ENCODE data around the gene RHBDF2. TPM values are rescaled to one million over a fixed set of nuclear protein-coding genes. Genes with fewer than 3 reads are reported as not detected.

RHBDF2 gene
- total RNA-seq, 1 donor from 2014 or later = 0.79 TPM

DNA sequence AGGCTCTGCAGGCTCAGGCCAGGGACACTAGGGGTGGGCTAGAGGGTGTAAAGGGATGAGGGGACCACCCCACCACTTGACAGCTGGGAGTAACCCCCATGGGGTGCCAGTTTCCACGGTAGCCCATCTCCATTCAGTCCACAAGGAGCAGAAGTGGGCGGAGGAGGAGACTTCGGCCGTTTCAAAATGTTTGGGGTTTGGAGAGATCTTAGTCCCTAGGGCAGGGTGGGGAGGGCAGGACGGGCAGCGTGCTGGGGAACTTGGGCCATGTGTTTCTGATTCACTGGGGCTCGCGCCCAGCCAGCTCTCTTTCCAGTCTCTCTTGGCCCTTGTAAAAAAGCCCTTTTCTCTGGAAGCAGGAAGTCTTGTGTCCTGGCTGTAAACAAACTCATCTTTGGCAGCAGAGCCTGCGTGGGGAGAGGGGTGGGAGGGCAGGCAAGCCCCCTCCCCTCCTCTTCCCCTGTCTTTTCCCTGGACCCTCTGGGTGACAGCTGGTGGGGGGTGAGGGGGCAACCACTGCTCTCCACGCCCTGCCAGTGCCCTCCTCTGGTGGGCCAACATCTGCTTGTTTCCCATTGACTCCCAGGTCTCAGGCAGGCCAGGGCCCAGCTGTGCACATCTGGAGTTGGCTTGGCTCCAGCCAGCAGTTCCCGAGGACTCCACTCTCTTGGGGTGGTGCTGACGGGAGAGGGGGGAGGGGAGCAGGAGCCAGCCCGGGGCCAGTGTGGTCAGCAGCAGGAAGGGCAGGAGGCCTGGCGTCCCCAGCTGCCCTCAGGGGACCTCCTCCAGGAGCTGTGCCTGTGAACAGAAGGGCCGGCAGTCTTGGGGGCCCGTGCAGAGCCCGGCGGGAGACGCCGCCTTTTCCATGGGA is 28.2 kb upstream of the RHBDF2 start:
- Mint-ChIP-seq H3K27ac (no peak overlapping the region), H3K36me3 (no peaks in the 10 kb centered on the region), H3K4me3 (no peak overlapping the region), H3K27me3 (ENCODE audit: insufficient read depth, low read depth) (peaks cover 17% of the 10 kb centered on the region), H3K9me3 (no peaks in the 10 kb centered on the region), H3K4me1 (peaks cover 37% of the 10 kb centered on the region)
- DNase-seq (ENCODE audit: low spot score) = peak; percentile 55
- Histone ChIP-seq H3K9me3 (ENCODE audit: low read depth) (no peaks in the 10 kb centered on the region), H3K4me3 (no peak overlapping the region), H3F3A (ENCODE audit: low read depth) (peaks cover 4% of the 10 kb centered on the region), H3K9ac (no peak overlapping the region), H3K79me2 (ENCODE audit: low read depth) (no peaks in the 10 kb centered on the region), H3K4me2 (no peak overlapping the region), H2AFZ (replicated peaks) (peak overlapping the region; percentile 28), H3K36me3 (no peaks in the 10 kb centered on the region), H3K4me1 (peaks cover 9% of the 10 kb centered on the region), H3K27ac (no peak overlapping the region), H3K27me3 (peaks cover 2% of the 10 kb centered on the region), H4K20me1 (ENCODE audit: low read depth) (no peaks in the 10 kb centered on the region)
- TF ChIP-seq EZH2phosphoT487 (IDR thresholded peaks at IDR 0.05) (no peak), CTCF (IDR thresholded peaks at IDR 0.05) (no peak), EZH2 (IDR thresholded peaks at IDR 0.05) (no peak)

- H3K4me1 Mint-ChIP-seq = peaks cover 37% of the 10 kb centered on the region
- Histone ChIP-seq H3K27ac (no peak overlapping the region), H3K9ac (no peak overlapping the region)
These were observed 27.5 kb upstream of the RHBDF2 start for GRCh38 chr17:76528528-76529223.

GRCh38 chr17:76528156-76528527 is 26.9 kb upstream of the RHBDF2 start:
- Mint-ChIP-seq H3K9me3 (no peaks in the 10 kb centered on the region), H3K27ac (peak overlapping the region; percentile 78), H3K4me3 (peak overlapping the region; percentile 46), H3K36me3 (no peaks in the 10 kb centered on the region), H3K4me1 (peaks cover 39% of the 10 kb centered on the region), H3K27me3 (ENCODE audit: insufficient read depth, low read depth) (peaks cover 19% of the 10 kb centered on the region)
- H3K27me3 ChIP-seq = peaks cover 9% of the 10 kb centered on the region
- DNase-seq (ENCODE audit: low spot score) = no peak
- peaks cover 4% of the 10 kb centered on the region for H3F3A ChIP-seq (ENCODE audit: low read depth)
- no peaks in the 10 kb centered on the region for H4K20me1 ChIP-seq (ENCODE audit: low read depth)
- no peak overlapping the region for H2AFZ ChIP-seq (replicated peaks)
- H3K9ac ChIP-seq = no peak overlapping the region
- no peaks in the 10 kb centered on the region for H3K9me3 ChIP-seq (ENCODE audit: low read depth)
- no peaks in the 10 kb centered on the region for H3K79me2 ChIP-seq (ENCODE audit: low read depth)
- H3K27ac ChIP-seq = no peak overlapping the region
- peaks cover 9% of the 10 kb centered on the region for H3K4me1 ChIP-seq
- H3K4me2 ChIP-seq = no peak overlapping the region
- no peaks in the 10 kb centered on the region for H3K36me3 ChIP-seq
- TF ChIP-seq EZH2 (IDR thresholded peaks at IDR 0.05) = no peak
- no peak for TF ChIP-seq CTCF (IDR thresholded peaks at IDR 0.05)
- no peak for TF ChIP-seq EZH2phosphoT487 (IDR thresholded peaks at IDR 0.05)
- no peak overlapping the region for H3K4me3 ChIP-seq

More at GRCh38 chr17:76528528-76529223, 27.5 kb upstream of the RHBDF2 start:
- no peaks in the 10 kb centered on the region for H3K9me3 ChIP-seq (ENCODE audit: low read depth)
- H3K4me1 ChIP-seq = peaks cover 9% of the 10 kb centered on the region
- no peak overlapping the region for H2AFZ ChIP-seq (replicated peaks)
- no peaks in the 10 kb centered on the region for H3K36me3 Mint-ChIP-seq
- no peak overlapping the region for H3K4me3 Mint-ChIP-seq
- no peak for DNase-seq (ENCODE audit: low spot score)
- H3K36me3 ChIP-seq = no peaks in the 10 kb centered on the region
- no peaks in the 10 kb centered on the region for H3K9me3 Mint-ChIP-seq
- H3K4me2 ChIP-seq = no peak overlapping the region
- peaks cover 4% of the 10 kb centered on the region for H3F3A ChIP-seq (ENCODE audit: low read depth)
- H4K20me1 ChIP-seq (ENCODE audit: low read depth) = no peaks in the 10 kb centered on the region
- TF ChIP-seq CTCF (IDR thresholded peaks at IDR 0.05) = no peak
- no peak for TF ChIP-seq EZH2phosphoT487 (IDR thresholded peaks at IDR 0.05)
- no peak for TF ChIP-seq EZH2 (IDR thresholded peaks at IDR 0.05)
- H3K79me2 ChIP-seq (ENCODE audit: low read depth) = no peaks in the 10 kb centered on the region
- H3K4me3 ChIP-seq = no peak overlapping the region
- no peak overlapping the region for H3K27ac Mint-ChIP-seq
- peaks cover 17% of the 10 kb centered on the region for H3K27me3 Mint-ChIP-seq (ENCODE audit: insufficient read depth, low read depth)
- peaks cover 4% of the 10 kb centered on the region for H3K27me3 ChIP-seq

Measured in neural progenitor cell (in vitro differentiated cells).